WTC11 (cell line): ENCODE results near the gene DEPDC1B. TPM values are rescaled to one million over a fixed set of nuclear protein-coding genes. Genes with fewer than 3 reads are reported as not detected.
A peak's percentile ranks its signal among the peaks of the same experiment; 100 is the strongest.

ENCODE experiments used
- ATAC-seq: fragments of 200-7000 bp; cut with Tn5 transposase; 2 replicates; pipeline ENCODE4 v1.10.0; 2021; ENCODE audit warnings: mild to moderate bottlenecking, moderate library complexity
- Bru-seq: library from RNA; stranded (reverse); fragments of 400-500 nt; gene quantifications from one replicate; lab custom pipeline; 2021; lab: Mats Ljungman, UMichigan
- CTCF ChIA-PET: fragments of 300-600 bp; sonication (Branson Sonifier 250); formaldehyde crosslinking; loops from one replicate; lab custom pipeline; 2021; ENCODE audit warnings: antibody characterized with exemption; lab: Charles Lee
- POLR2A ChIA-PET: fragments of 350-600 bp; sonication (Branson Sonifier 250); formaldehyde crosslinking; loops from one replicate; lab custom pipeline; 2021; ENCODE audit warnings: antibody characterized with exemption; lab: Charles Lee
- DNase-seq: peaks from one replicate; pipeline ENCODE4 v3.0.0; 2021; ENCODE audit warnings: low spot score
- H3K27ac Mint-ChIP-seq: 2 replicates; pipeline ENCODE4 v1.8.0; 2021; ENCODE audit warnings: mixed read lengths
- H3K27me3 Mint-ChIP-seq: 2 replicates; pipeline ENCODE4 v1.8.0; 2021; ENCODE audit warnings: low read depth, mild to moderate bottlenecking, moderate library complexity, mixed read lengths
- H3K36me3 Mint-ChIP-seq: 2 replicates; pipeline ENCODE4 v1.8.0; 2021; ENCODE audit warnings: mixed read lengths
- H3K4me1 Mint-ChIP-seq: 2 replicates; pipeline ENCODE4 v1.8.0; 2022; ENCODE audit warnings: mixed read lengths
- H3K4me3 Mint-ChIP-seq: 2 replicates; pipeline ENCODE4 v1.8.0; 2021; ENCODE audit warnings: mild to moderate bottlenecking, moderate library complexity, mixed read lengths
- H3K9me3 Mint-ChIP-seq: 2 replicates; pipeline ENCODE4 v1.8.0; 2021; ENCODE audit warnings: mixed read lengths
- ATF2 ChIP-seq: sonication (generic); formaldehyde crosslinking; IDR thresholded peaks from 2 replicates; pipeline ENCODE4 v1.8.1; 2022; ENCODE audit warnings: low read depth, missing genetic modification reagents, borderline replicate concordance
- ATF3 ChIP-seq: sonication (generic); formaldehyde crosslinking; conservative IDR thresholded peaks from 2 replicates; pipeline ENCODE4 v1.8.1; 2022; ENCODE audit warnings: mild to moderate bottlenecking, missing genetic modification reagents
- ELF4 ChIP-seq: sonication (generic); formaldehyde crosslinking; IDR thresholded peaks from 2 replicates; pipeline ENCODE4 v1.8.1; 2022; ENCODE audit warnings: low read depth, mild to moderate bottlenecking, moderate library complexity, missing genetic modification reagents
- ETV6 ChIP-seq: sonication (generic); formaldehyde crosslinking; IDR thresholded peaks from 2 replicates; pipeline ENCODE4 v1.8.1; 2022; ENCODE audit warnings: mild to moderate bottlenecking, missing genetic modification reagents
- FOXK1 ChIP-seq: sonication (generic); formaldehyde crosslinking; IDR thresholded peaks from 2 replicates; pipeline ENCODE4 v1.8.0; 2022; ENCODE audit warnings: mild to moderate bottlenecking, moderate library complexity, missing genetic modification reagents
- GABPB1 ChIP-seq: sonication (generic); formaldehyde crosslinking; IDR thresholded peaks from 2 replicates; pipeline ENCODE4 v1.8.1; 2023; ENCODE audit warnings: mild to moderate bottlenecking, missing genetic modification reagents
- KAT7 ChIP-seq: sonication (generic); formaldehyde crosslinking; IDR thresholded peaks from 2 replicates; pipeline ENCODE4 v1.8.1; 2023; ENCODE audit warnings: missing genetic modification reagents, mild to moderate bottlenecking, borderline replicate concordance
- NR2C2 ChIP-seq: sonication (generic); formaldehyde crosslinking; IDR thresholded peaks from 2 replicates; pipeline ENCODE4 v1.8.0; 2022; ENCODE audit warnings: mild to moderate bottlenecking, missing genetic modification reagents
- NR3C1 ChIP-seq: sonication (generic); formaldehyde crosslinking; conservative IDR thresholded peaks from 2 replicates; pipeline ENCODE4 v1.8.1; 2023; ENCODE audit warnings: low read depth, mild to moderate bottlenecking, missing genetic modification reagents
- SMAD3 ChIP-seq: sonication (generic); formaldehyde crosslinking; IDR thresholded peaks from 2 replicates; pipeline ENCODE4 v1.8.0; 2022; ENCODE audit warnings: missing genetic modification reagents, mild to moderate bottlenecking, borderline replicate concordance
- TP53 ChIP-seq: sonication (generic); formaldehyde crosslinking; IDR thresholded peaks from 2 replicates; pipeline ENCODE4 v1.8.1; 2023; ENCODE audit warnings: mild to moderate bottlenecking, missing genetic modification reagents
- ZNF219 ChIP-seq: sonication (generic); formaldehyde crosslinking; IDR thresholded peaks from 2 replicates; pipeline ENCODE4 v1.8.0; 2023; ENCODE audit warnings: missing genetic modification reagents, mild to moderate bottlenecking, borderline replicate concordance
- ZNF532 ChIP-seq: fragments of 250-450 bp; sonication (Bioruptor Pico); IDR thresholded peaks from 2 replicates; pipeline ENCODE4 v1.9.0; 2021; ENCODE audit warnings: mild to moderate bottlenecking, borderline replicate concordance
- long read RNA-seq, 3 experiments: library from RNA in 1 of 3; library from capped mRNA in 1 of 3; library from polyadenylated mRNA in 1 of 3; unstranded in 2 of 3; stranded (forward) in 1 of 3; transcript quantifications; one replicate each; pipeline ENCODE4 v2.0.0, GENCODE V29; 2021
- total RNA-seq: library from RNA; stranded (reverse); gene quantifications from 3 replicates; pipeline ENCODE4 v1.2.3, GENCODE V29; 2021
- TF ChIP-seq, protein P1 (sequence below): sonication (generic); formaldehyde crosslinking; IDR thresholded peaks from 2 replicates; pipeline ENCODE4 v1.8.0; 2023; ENCODE audit warnings: mild to moderate bottlenecking, missing genetic modification reagents
- TF ChIP-seq, protein P2 (sequence below): sonication (generic); formaldehyde crosslinking; IDR thresholded peaks from 2 replicates; pipeline ENCODE4 v1.8.0; 2023; ENCODE audit warnings: missing genetic modification reagents
- TF ChIP-seq, protein P3 (sequence below): sonication (generic); formaldehyde crosslinking; IDR thresholded peaks from 2 replicates; pipeline ENCODE4 v1.8.1; 2023; ENCODE audit warnings: mild to moderate bottlenecking, missing genetic modification reagents
- TF ChIP-seq, protein P4 (sequence below): sonication (generic); formaldehyde crosslinking; IDR thresholded peaks from 2 replicates; pipeline ENCODE4 v1.8.1; 2023; ENCODE audit warnings: mild to moderate bottlenecking, moderate library complexity, missing genetic modification reagents
- TF ChIP-seq, protein P5 (sequence below): sonication (generic); formaldehyde crosslinking; IDR thresholded peaks from 2 replicates; pipeline ENCODE4 v1.8.1; 2023; ENCODE audit warnings: mild to moderate bottlenecking, missing genetic modification reagents

Gene DEPDC1B
- total RNA-seq, result 47.2 to 55.1 TPM (median 50.5 TPM) in 3 replicates
- percentile 88 among the genes with signal in this experiment for Bru-seq, nascent RNA
- long read RNA-seq, experiment 1, transcript DEPDC1B-201 (11 exons, 2,499 nt), result major isoform, 257 of 328 reads
- long read RNA-seq, experiment 1, transcript DEPDC1B-202 (10 exons, 1,569 nt), result minor isoform, 12 of 328 reads
- long read RNA-seq, experiment 1, partial matches to known transcripts, result 25 of 328 reads
- long read RNA-seq, experiment 1, other reads (novel, unspliced or antisense), result 34 of 328 reads
- long read RNA-seq, experiment 2, transcript DEPDC1B-201 (11 exons, 2,499 nt), result major isoform, 27 of 78 reads
- long read RNA-seq, experiment 2, partial matches to known transcripts, result 17 of 78 reads
- long read RNA-seq, experiment 2, other reads (novel, unspliced or antisense), result 32 of 78 reads
- long read RNA-seq, experiment 3, transcript DEPDC1B-201 (11 exons, 2,499 nt), result major isoform, 82 of 104 reads
- long read RNA-seq, experiment 3, partial matches to known transcripts, result 2 of 104 reads
- long read RNA-seq, experiment 3, other reads (novel, unspliced or antisense), result 16 of 104 reads

DNA sequence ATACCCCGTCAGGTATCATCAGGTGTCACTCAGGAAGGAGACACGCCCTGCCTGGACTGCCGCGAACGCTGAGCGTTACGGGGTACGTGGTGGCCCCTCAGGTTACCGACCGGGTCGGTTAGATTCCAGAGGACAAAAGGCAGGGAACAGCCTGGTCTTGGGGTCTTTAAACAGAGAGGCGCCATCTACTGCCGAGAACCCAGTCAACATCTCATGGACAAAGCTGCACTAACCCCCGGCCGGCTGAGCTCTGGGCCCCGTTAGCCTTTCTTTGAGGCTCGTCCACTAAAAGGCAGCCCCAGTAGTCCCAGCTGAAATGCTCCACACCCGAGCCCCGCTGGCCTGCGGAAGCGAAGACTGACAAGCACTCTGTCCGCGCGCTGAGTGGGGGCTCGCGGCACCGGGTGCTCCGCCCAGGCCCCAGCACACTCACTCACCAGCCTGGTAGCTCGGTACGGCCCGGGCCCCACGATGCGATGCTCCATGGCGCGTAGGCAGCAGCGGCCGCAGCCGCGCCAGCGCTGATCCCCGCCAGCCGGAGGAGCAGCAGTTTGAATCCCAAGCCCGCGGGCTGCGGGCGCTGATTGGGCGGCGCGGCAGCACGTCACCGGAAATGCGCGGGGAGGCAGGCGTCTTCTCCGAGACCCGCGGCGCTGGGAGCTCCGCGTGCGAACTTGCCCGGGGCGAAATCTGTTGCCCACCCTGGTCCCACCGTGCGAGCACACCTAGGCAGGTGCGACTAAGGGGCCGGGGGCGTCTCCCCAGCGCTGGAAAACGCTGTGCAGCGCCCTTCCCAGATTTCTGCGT lies at the start of gene DEPDC1B:
DEPDC1B (minus strand) TSS at position 558 of the 807 bp plus-strand sequence; CDS start at position 485, 73 bp downstream.
- DNase-seq, result peak; percentile 91
- Mint-ChIP-seq H3K4me1 (peaks cover 28% of the 10 kb centered on the region), H3K36me3 (peaks cover 16% of the 10 kb centered on the region), H3K9me3 (peaks cover 6% of the 10 kb centered on the region), H3K27ac (peak within 1 kb of the TSS; percentile 98), H3K4me3 (peak within 1 kb of the TSS; percentile 75), H3K27me3 (no peaks in the 10 kb centered on the region)
- peak; percentile 86 for ATAC-seq
- ChIA-PET POLR2A (interaction anchor here (0.5 to 2.4 kb wide), 16 partner anchors 9 to 325 kb away, joined by 3 to 22 read pairs (median 4); partner anchors contain the start of genes ELOVL7, ERCC8 and NDUFAF2), CTCF (interaction anchor here (0.6 to 2.0 kb wide), 14 partner anchors 9 to 1234 kb away, joined by 3 to 18 read pairs (median 4); partner anchors contain the start of gene ELOVL7)
- TF ChIP-seq NR2C2 (CRISPR knock-in tag), result no peak
- TF ChIP-seq ELF4 (CRISPR knock-in tag), result no peak; the same call in 1 of the 2 replicates
- TF ChIP-seq, protein P1, sequence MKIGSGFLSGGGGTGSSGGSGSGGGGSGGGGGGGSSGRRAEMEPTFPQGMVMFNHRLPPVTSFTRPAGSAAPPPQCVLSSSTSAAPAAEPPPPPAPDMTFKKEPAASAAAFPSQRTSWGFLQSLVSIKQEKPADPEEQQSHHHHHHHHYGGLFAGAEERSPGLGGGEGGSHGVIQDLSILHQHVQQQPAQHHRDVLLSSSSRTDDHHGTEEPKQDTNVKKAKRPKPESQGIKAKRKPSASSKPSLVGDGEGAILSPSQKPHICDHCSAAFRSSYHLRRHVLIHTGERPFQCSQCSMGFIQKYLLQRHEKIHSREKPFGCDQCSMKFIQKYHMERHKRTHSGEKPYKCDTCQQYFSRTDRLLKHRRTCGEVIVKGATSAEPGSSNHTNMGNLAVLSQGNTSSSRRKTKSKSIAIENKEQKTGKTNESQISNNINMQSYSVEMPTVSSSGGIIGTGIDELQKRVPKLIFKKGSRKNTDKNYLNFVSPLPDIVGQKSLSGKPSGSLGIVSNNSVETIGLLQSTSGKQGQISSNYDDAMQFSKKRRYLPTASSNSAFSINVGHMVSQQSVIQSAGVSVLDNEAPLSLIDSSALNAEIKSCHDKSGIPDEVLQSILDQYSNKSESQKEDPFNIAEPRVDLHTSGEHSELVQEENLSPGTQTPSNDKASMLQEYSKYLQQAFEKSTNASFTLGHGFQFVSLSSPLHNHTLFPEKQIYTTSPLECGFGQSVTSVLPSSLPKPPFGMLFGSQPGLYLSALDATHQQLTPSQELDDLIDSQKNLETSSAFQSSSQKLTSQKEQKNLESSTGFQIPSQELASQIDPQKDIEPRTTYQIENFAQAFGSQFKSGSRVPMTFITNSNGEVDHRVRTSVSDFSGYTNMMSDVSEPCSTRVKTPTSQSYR (CRISPR knock-in tag), result peak; percentile 79
- TF ChIP-seq, protein P2, sequence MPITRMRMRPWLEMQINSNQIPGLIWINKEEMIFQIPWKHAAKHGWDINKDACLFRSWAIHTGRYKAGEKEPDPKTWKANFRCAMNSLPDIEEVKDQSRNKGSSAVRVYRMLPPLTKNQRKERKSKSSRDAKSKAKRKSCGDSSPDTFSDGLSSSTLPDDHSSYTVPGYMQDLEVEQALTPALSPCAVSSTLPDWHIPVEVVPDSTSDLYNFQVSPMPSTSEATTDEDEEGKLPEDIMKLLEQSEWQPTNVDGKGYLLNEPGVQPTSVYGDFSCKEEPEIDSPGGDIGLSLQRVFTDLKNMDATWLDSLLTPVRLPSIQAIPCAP (CRISPR knock-in tag), result no peak
- TF ChIP-seq, protein P3, sequence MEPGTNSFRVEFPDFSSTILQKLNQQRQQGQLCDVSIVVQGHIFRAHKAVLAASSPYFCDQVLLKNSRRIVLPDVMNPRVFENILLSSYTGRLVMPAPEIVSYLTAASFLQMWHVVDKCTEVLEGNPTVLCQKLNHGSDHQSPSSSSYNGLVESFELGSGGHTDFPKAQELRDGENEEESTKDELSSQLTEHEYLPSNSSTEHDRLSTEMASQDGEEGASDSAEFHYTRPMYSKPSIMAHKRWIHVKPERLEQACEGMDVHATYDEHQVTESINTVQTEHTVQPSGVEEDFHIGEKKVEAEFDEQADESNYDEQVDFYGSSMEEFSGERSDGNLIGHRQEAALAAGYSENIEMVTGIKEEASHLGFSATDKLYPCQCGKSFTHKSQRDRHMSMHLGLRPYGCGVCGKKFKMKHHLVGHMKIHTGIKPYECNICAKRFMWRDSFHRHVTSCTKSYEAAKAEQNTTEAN (CRISPR knock-in tag), result peak; percentile 94
- TF ChIP-seq ZNF532 (CRISPR knock-in tag), result no peak
- TF ChIP-seq, protein P4, sequence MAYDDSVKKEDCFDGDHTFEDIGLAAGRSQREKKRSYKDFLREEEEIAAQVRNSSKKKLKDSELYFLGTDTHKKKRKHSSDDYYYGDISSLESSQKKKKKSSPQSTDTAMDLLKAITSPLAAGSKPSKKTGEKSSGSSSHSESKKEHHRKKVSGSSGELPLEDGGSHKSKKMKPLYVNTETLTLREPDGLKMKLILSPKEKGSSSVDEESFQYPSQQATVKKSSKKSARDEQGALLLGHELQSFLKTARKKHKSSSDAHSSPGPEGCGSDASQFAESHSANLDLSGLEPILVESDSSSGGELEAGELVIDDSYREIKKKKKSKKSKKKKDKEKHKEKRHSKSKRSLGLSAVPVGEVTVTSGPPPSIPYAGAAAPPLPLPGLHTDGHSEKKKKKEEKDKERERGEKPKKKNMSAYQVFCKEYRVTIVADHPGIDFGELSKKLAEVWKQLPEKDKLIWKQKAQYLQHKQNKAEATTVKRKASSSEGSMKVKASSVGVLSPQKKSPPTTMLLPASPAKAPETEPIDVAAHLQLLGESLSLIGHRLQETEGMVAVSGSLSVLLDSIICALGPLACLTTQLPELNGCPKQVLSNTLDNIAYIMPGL (CRISPR knock-in tag), result peak; percentile 96
- TF ChIP-seq, protein P5, sequence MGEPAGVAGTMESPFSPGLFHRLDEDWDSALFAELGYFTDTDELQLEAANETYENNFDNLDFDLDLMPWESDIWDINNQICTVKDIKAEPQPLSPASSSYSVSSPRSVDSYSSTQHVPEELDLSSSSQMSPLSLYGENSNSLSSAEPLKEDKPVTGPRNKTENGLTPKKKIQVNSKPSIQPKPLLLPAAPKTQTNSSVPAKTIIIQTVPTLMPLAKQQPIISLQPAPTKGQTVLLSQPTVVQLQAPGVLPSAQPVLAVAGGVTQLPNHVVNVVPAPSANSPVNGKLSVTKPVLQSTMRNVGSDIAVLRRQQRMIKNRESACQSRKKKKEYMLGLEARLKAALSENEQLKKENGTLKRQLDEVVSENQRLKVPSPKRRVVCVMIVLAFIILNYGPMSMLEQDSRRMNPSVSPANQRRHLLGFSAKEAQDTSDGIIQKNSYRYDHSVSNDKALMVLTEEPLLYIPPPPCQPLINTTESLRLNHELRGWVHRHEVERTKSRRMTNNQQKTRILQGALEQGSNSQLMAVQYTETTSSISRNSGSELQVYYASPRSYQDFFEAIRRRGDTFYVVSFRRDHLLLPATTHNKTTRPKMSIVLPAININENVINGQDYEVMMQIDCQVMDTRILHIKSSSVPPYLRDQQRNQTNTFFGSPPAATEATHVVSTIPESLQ, result no peak
- peak; percentile 75 for TF ChIP-seq FOXK1
- peak; percentile 77; the same call in 1 of the 2 replicates for TF ChIP-seq KAT7 (CRISPR knock-in tag)
- peak; percentile 69; the same call in 1 of the 2 replicates for TF ChIP-seq TP53
- TF ChIP-seq ATF2, result no peak
- TF ChIP-seq ATF3, result no peak
- peak; percentile 53 for TF ChIP-seq SMAD3
- TF ChIP-seq GABPB1 (CRISPR knock-in tag), result peak; percentile 91
- TF ChIP-seq ETV6 (CRISPR knock-in tag), result peak; percentile 95
- TF ChIP-seq NR3C1 (CRISPR knock-in tag), result no peak
- no peak for TF ChIP-seq ZNF219 (CRISPR knock-in tag)
